ENCODE data around the gene LGALS3BP.

GRCh38 chr17:78999947-79000395 is 20.2 kb upstream of the LGALS3BP start:
- TF ChIP-seq CTCF (conservative IDR thresholded peaks at IDR 0.05), result no peak
- TF ChIP-seq ZFX (IDR thresholded peaks at IDR 0.05), result no peak
